Smooth muscle cell (in vitro differentiated cells): ENCODE results near the gene C6orf136. TPM values are rescaled to one million over a fixed set of nuclear protein-coding genes. Genes with fewer than 3 reads are reported as not detected.

ENCODE experiments used
- DNase-seq: peaks from one replicate; lab custom pipeline; 2025; ENCODE audit not compliant: unreplicated experiment; lab: John Stamatoyannopoulos, UW
- H2AFZ ChIP-seq: fragments of 200-600 bp; sonication (generic); 2 replicates; pipeline ENCODE4 v1.6.0; 2016; ENCODE audit warnings: antibody characterized with exemption, low read depth, mild to moderate bottlenecking
- H3F3A ChIP-seq: fragments of 200-600 bp; sonication (generic); 2 replicates; pipeline ENCODE4 v1.6.0; 2017; ENCODE audit warnings: antibody characterized with exemption, low read depth
- H3K27ac ChIP-seq: fragments of 200-600 bp; sonication (generic); 2 replicates; pipeline ENCODE4 v1.5.1; 2016; ENCODE audit warnings: low read depth, mild to moderate bottlenecking
- H3K27me3 ChIP-seq: fragments of 200-600 bp; sonication (generic); 2 replicates; pipeline ENCODE4 v1.6.1; 2016; ENCODE audit warnings: low read depth, mild to moderate bottlenecking
- H3K36me3 ChIP-seq: fragments of 200-600 bp; sonication (generic); 2 replicates; pipeline ENCODE4 v1.5.1; 2016; ENCODE audit warnings: low read depth
- H3K4me1 ChIP-seq: fragments of 200-600 bp; sonication (generic); 2 replicates; pipeline ENCODE4 v1.5.1; 2016; ENCODE audit warnings: low read depth
- H3K4me2 ChIP-seq: fragments of 200-600 bp; sonication (generic); 2 replicates; pipeline ENCODE4 v1.6.0; 2016; ENCODE audit warnings: mild to moderate bottlenecking
- H3K4me3 ChIP-seq: fragments of 200-600 bp; sonication (generic); 2 replicates; pipeline ENCODE4 v1.5.1; 2016; ENCODE audit warnings: mild to moderate bottlenecking
- H3K79me2 ChIP-seq: fragments of 200-600 bp; sonication (generic); 2 replicates; pipeline ENCODE4 v1.6.0; 2016; ENCODE audit warnings: low read depth, mild to moderate bottlenecking
- H3K9ac ChIP-seq: fragments of 200-600 bp; sonication (generic); 2 replicates; pipeline ENCODE4 v1.6.0; 2016; ENCODE audit warnings: low read depth
- H3K9me3 ChIP-seq: fragments of 200-600 bp; sonication (generic); replicated peaks from 2 replicates; pipeline ENCODE4 v1.5.1; 2016; ENCODE audit warnings: low read depth
- H4K20me1 ChIP-seq: fragments of 200-600 bp; sonication (generic); 2 replicates; pipeline ENCODE4 v1.6.0; 2016; ENCODE audit warnings: low read depth
- WGBS: methylation state at CpG from one replicate; pipeline ENCODE4 v1.1.7; 2016; ENCODE audit warnings: low lambda C conversion rate; 5-methylcytosine and 5-hydroxymethylcytosine counted together
- polyA plus RNA-seq: library from polyadenylated mRNA; unstranded; fragments of >200 nt; fragmentation: Nextera tagmentation; extraction: Ambion mirVana; gene quantifications from 2 replicates; pipeline ENCODE4 v1.2.1, GENCODE V29; 2016
- total RNA-seq: library from RNA; depleted of rRNA; stranded (reverse); fragments of >200 nt; gene quantifications from 2 replicates; pipeline ENCODE4 v1.2.3, GENCODE V29; 2014
- TF ChIP-seq, protein P1 (sequence below): fragments of 200-600 bp; sonication (generic); IDR thresholded peaks from 2 replicates; pipeline ENCODE4 v1.5.1; 2017; ENCODE audit warnings: borderline replicate concordance, mild to moderate bottlenecking, antibody characterized with exemption; ENCODE audit not compliant: insufficient read depth, poor library complexity, severe bottlenecking

The C6orf136 gene
- total and polyA plus RNA-seq, 2 experiments from 2014 or later: 1.8 to 5.3 TPM

- DNase-seq: no peak
- 99% methylated on average over 36 of the region's 39 CpGs for WGBS
These were observed 44.9 kb upstream of the C6orf136 start for GRCh38 chr6:30601815-30602641.

DNA sequence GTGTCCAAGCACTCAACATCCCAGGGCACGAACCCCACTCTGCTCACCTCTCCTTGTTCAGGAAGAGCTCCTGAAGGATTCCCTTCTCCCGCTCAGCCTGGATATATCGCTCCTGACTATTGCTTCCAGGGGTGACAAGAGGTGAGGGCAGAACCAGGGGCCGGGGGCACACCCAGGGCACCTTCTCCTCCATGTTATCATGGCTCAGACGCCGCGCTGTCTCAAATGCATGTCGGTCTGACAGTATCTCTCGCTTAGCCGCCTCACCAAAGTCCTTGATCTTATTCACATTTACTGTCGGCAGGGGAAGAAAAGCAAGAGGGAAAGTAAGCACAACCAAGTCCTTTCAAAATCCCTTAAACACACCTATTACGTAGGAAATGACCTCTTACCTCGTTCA lies 43.0 kb upstream of the C6orf136 start:
- WGBS: 98% methylated on average over 13 of the region's 13 CpGs

More at GRCh38 chr6:30601815-30602641, 44.9 kb upstream of the C6orf136 start:
- Histone ChIP-seq H3K79me2 (peaks cover 8% of the 10 kb centered on the region), H3K36me3 (peaks cover 35% of the 10 kb centered on the region), H3K27me3 (no peaks in the 10 kb centered on the region), H2AFZ (no peak overlapping the region), H3K9ac (no peak overlapping the region), H3K4me2 (no peak overlapping the region), H3K4me3 (no peak overlapping the region), H3F3A (peaks cover 53% of the 10 kb centered on the region), H3K27ac (no peak overlapping the region), H3K9me3 (no peaks in the 10 kb centered on the region), H3K4me1 (no peaks in the 10 kb centered on the region), H4K20me1 (peaks cover 75% of the 10 kb centered on the region)
- TF ChIP-seq, protein P1, sequence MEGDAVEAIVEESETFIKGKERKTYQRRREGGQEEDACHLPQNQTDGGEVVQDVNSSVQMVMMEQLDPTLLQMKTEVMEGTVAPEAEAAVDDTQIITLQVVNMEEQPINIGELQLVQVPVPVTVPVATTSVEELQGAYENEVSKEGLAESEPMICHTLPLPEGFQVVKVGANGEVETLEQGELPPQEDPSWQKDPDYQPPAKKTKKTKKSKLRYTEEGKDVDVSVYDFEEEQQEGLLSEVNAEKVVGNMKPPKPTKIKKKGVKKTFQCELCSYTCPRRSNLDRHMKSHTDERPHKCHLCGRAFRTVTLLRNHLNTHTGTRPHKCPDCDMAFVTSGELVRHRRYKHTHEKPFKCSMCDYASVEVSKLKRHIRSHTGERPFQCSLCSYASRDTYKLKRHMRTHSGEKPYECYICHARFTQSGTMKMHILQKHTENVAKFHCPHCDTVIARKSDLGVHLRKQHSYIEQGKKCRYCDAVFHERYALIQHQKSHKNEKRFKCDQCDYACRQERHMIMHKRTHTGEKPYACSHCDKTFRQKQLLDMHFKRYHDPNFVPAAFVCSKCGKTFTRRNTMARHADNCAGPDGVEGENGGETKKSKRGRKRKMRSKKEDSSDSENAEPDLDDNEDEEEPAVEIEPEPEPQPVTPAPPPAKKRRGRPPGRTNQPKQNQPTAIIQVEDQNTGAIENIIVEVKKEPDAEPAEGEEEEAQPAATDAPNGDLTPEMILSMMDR: no peak

DNA sequence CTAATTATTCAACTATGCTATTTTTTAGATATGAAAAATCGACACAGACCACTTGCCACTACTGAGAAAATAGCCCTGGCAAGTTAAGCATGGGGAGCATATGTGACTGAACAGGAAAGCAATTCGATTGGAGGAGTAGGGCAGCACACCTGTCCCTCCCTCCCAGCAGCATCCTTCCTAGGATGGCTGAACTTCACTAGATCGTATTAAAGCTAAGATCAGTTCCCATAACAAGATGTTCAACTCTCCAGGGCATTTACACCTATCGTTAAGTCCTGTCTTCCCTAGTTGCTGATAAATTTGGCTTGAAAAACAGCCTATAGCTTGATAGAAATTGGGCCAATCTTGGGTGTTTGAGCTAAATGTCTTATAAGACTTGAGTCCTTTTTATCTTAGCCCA lies 36.9 kb upstream of the C6orf136 start:
- H3K36me3 ChIP-seq: peaks cover 19% of the 10 kb centered on the region
- H3K4me2 ChIP-seq: no peak overlapping the region
- peak overlapping the region; percentile 14 for H3K27ac ChIP-seq
- no peak for DNase-seq
- H3K4me3 ChIP-seq: no peak overlapping the region
- H3F3A ChIP-seq: peaks cover 37% of the 10 kb centered on the region
- no peaks in the 10 kb centered on the region for H3K27me3 ChIP-seq
- H4K20me1 ChIP-seq: peaks cover 95% of the 10 kb centered on the region
- H2AFZ ChIP-seq: no peak overlapping the region
- no peak overlapping the region for H3K9ac ChIP-seq
- WGBS: 97% methylated on average over 4 of the region's 4 CpGs
- H3K4me1 ChIP-seq: peaks cover 13% of the 10 kb centered on the region
- TF ChIP-seq, protein P1: no peak
- H3K9me3 ChIP-seq: no peaks in the 10 kb centered on the region
- peaks cover 15% of the 10 kb centered on the region for H3K79me2 ChIP-seq

More for the DNA sequence above, 43.0 kb upstream of the C6orf136 start:
- TF ChIP-seq, protein P1: no peak
- Histone ChIP-seq H3K4me2 (no peak overlapping the region), H3K27me3 (no peaks in the 10 kb centered on the region), H3K27ac (no peak overlapping the region), H3K36me3 (peaks cover 39% of the 10 kb centered on the region), H3F3A (peaks cover 54% of the 10 kb centered on the region), H3K9me3 (no peaks in the 10 kb centered on the region), H2AFZ (no peak overlapping the region), H4K20me1 (peaks cover 94% of the 10 kb centered on the region), H3K79me2 (peaks cover 15% of the 10 kb centered on the region), H3K9ac (no peak overlapping the region), H3K4me1 (no peaks in the 10 kb centered on the region), H3K4me3 (no peak overlapping the region)
- no peak for DNase-seq
